SK-N-MC (cell line): ENCODE data around the gene ANGPTL4.

Experiments used
- EZH2 ChIP-seq: fragments of 200-600 bp; sonication (generic); IDR thresholded peaks from one replicate; pipeline ENCODE4 v1.6.1; 2017; ENCODE audit warnings: antibody characterized with exemption
- POLR2AphosphoS5 ChIP-seq: IDR thresholded peaks from 2 replicates; pipeline ENCODE4 v1.6.1; 2012; ENCODE audit warnings: mild to moderate bottlenecking, low read depth, low read length, borderline replicate concordance

DNA sequence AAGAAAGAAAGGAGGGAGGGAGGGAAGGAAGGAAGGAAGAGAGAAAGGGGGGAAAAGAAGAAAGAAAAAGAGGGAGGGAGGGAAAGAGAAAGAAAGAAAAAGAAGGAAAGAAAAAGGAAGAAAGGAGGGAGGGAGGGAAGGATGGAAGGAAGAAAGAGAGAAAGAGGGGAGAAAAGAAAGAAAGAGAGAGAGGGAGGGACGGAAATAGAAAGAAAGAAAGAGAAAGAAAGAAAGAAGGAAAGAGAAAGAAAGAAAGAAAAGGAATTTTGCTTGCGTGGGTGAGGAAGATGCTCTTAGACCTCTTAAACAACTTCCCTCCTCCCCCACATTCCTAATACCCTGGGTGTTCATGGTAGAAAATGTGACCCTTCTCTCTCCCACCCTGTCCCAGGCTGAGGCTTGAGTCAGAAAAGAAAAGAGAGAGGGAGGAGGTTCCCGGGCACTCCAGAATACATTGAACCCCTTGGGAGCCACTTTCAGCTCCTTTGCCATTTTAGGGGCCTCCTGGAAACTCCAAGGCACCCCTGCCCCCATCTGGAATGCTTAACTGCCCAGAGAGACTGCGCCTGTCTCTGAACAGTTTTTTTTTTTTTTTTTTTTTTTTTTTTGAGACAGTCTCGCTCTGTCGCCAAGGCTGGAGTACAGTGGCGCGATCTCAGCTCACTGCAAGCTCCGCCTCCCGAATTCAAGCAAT is 11.7 kb upstream of the ANGPTL4 start:
- TF ChIP-seq EZH2 (no peak), POLR2AphosphoS5 (no peak)
